Stimulated activated CD4-positive, alpha-beta T cell treated with anti-CD3 and anti-CD28 coated beads, TNF-alpha, amount 100 ng/mL, for 48 hours (primary cell): Measurements from ENCODE around the gene SGPL1.

Experiments
- DNase-seq, 3 donors: peaks; one replicate each; pipeline ENCODE4 v3.0.0-alpha.2; 2020; ENCODE audit warnings: low read depth in 3 of 3

SGPL1 gene

GRCh38 chr10:70810967-70811366, 4.8 kb upstream of the SGPL1 start:
- DNase-seq: no peak

DNA sequence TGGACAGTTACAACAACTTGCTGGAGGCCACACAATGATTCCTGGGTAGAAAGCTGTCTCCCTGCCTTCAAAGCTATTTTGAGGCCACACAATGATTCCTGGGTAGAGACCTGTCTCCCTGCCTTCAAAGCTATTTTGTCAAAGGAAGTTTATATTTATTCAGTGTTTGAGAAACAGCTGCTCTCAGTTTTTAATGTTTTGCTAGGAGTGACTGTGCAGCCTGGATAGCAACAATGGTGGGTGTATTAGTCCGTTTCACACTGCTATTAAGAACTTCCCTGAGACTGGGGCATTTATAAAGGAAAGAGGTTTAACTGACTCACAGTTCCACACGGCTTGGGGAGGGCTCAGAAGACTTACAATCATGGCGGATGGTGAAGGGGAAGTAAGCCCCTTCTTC, 3.9 kb upstream of the SGPL1 start:
- no peak for DNase-seq

GRCh38 chr10:70812814-70813213, 2.9 kb upstream of the SGPL1 start:
- no peak for DNase-seq

- DNase-seq: no peak
These were observed 1.6 kb upstream of the SGPL1 start for GRCh38 chr10:70814126-70814525.

GRCh38 chr10:70816220-70816894, 609 bp downstream of the SGPL1 start:
- peak in 1 of 3 donors; percentile 20 for DNase-seq

GRCh38 chr10:70820976-70821750, 5.4 kb downstream of the SGPL1 start:
- DNase-seq: no peak

DNA sequence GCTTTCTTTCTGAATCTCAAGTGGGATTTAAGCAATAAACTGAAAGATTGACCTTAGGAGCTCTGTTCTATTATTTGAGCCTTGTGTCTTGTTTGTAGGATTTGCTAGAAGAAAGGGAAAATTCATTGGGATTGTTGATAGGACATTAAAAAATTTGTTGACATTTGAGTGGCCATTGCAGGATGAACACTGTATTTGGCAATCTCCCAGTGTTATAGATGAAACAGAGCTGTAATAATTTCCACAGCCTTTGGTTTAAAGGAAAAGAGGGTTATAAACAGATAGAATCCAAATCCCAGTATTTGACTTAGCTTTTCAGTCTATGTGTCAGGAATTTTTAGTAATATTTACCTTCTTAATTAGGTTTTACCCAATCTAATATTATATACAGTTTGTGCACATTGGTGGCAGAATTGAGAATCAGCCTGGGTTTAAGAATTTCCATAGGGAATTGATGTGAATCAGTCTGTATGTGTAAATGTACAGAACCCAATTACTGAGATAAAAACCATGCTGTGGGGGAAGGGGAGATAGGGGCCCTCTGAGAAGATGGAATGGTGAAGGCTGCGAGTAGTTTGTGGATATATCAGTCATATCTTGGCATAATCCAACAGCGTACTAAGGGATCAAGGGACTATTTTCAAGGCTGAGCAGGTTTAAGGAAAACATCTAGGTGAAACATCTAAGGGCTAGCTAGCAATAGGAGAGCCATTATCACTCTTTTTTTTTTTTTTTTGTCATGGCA, 6.5 kb downstream of the SGPL1 start:
- no peak for DNase-seq

GRCh38 chr10:70827086-70827757, 11.5 kb downstream of the SGPL1 start:
- no peak for DNase-seq

GRCh38 chr10:70828923-70829322, 13.2 kb downstream of the SGPL1 start:
- DNase-seq: no peak

GRCh38 chr10:70829543-70829942, 13.8 kb downstream of the SGPL1 start:
- no peak for DNase-seq

GRCh38 chr10:70830164-70830563, 14.4 kb downstream of the SGPL1 start:
- DNase-seq: no peak

GRCh38 chr10:70832221-70832620, 16.5 kb downstream of the SGPL1 start:
- DNase-seq: no peak

- no peak for DNase-seq
These were observed 17.2 kb downstream of the SGPL1 start for GRCh38 chr10:70832852-70833528.

GRCh38 chr10:70833601-70834000, 17.9 kb downstream of the SGPL1 start:
- DNase-seq: no peak

- DNase-seq: no peak
These were observed 18.3 kb downstream of the SGPL1 start for GRCh38 chr10:70834021-70834420.

GRCh38 chr10:70834441-70835151, 18.8 kb downstream of the SGPL1 start:
- no peak for DNase-seq

DNA sequence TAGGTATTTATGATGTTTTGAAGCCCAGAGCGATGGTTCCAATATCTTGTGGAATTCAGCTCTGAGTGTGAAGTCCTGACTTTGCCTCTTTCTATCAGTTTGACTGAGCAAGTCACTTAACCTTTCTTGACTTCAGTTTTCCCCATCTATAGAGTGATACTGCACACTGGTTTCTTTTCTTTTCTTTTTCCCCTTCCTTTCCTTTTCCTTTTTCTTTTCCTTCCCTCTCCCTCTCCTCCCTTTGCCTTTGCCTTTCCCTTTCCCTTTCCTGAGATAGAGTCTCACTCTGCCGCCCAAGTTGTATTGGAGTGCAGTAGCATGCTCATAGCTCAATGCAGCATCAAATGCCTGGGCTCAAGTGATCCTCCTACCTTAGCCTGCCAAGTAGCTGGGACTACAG, 20.6 kb downstream of the SGPL1 start:
- no peak for DNase-seq

- no peak for DNase-seq
These were observed 21.9 kb downstream of the SGPL1 start for GRCh38 chr10:70837660-70838059.

GRCh38 chr10:70838270-70838805, 22.6 kb downstream of the SGPL1 start:
- no peak for DNase-seq

- DNase-seq: no peak
These were observed 25.1 kb downstream of the SGPL1 start for GRCh38 chr10:70840836-70841235.

DNA sequence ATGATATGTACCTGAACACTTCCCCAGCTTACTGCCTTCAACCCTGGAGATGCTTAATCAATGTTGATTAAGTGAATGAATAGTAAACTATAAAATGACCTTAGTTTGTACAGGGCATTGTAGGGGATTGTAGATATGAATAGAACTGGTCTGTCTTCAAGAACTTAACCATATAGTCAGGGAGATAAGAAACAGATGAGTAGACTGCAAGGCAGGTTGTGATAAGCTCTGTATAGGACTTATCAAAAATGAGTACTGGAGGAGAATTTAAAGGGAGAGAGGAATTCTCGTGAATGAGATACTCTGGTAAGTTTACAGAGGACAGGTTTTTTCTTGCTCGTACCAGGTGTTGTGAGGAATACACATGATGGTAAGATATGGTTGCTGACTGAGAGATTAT, 27.6 kb downstream of the SGPL1 start:
- DNase-seq: no peak
